ENCODE results near the gene TP53I3.
A peak's percentile ranks its signal among the peaks of the same experiment; 100 is the strongest.
"Not testable (repeated sequence)": the region's sequence is repeated elsewhere in the genome, so short reads cannot be mapped to it uniquely, and the experiment has no call there.

Gene TP53I3

GRCh38 chr2:24084386-24085199, at the start of gene TP53I3:
TP53I3 (minus strand) TSS chr2:24084834; CDS start chr2:24084326, 508 bp downstream.
- peak; percentile 73 for DNase-seq (ENCODE audit: low spot score)

GRCh38 chr2:24132543-24132942, 47.9 kb upstream of the TP53I3 start:
- DNase-seq (ENCODE audit: low spot score), result no peak

GRCh38 chr2:24125956-24126355, 41.3 kb upstream of the TP53I3 start:
- DNase-seq (ENCODE audit: low spot score), result no peak

GRCh38 chr2:24123922-24124580, 39.4 kb upstream of the TP53I3 start:
- DNase-seq (ENCODE audit: low spot score), result no peak

- DNase-seq (ENCODE audit: low spot score), result peak; percentile 83
These were observed 38.7 kb upstream of the TP53I3 start, which contains the start of the genes FAM228B and PFN4 for GRCh38 chr2:24123195-24123921. FAM228B (plus strand) TSS chr2:24123469; CDS start chr2:24124362, 893 bp downstream. PFN4 (minus strand) TSS chr2:24123334; CDS start chr2:24122535, 799 bp downstream.

- DNase-seq (ENCODE audit: low spot score), result peak; percentile 29
These were observed 37.9 kb upstream of the TP53I3 start for GRCh38 chr2:24122366-24123194.

- no peak for DNase-seq (ENCODE audit: low spot score)
These were observed 36.8 kb upstream of the TP53I3 start for GRCh38 chr2:24121469-24121868.

GRCh38 chr2:24121066-24121465, 36.4 kb upstream of the TP53I3 start:
- no peak for DNase-seq (ENCODE audit: low spot score)

- DNase-seq (ENCODE audit: low spot score), result no peak
These were observed 33.3 kb upstream of the TP53I3 start for GRCh38 chr2:24117902-24118301.

- no peak for DNase-seq (ENCODE audit: low spot score)
These were observed 30.4 kb upstream of the TP53I3 start for GRCh38 chr2:24115057-24115456.

GRCh38 chr2:24111407-24111901, 26.8 kb upstream of the TP53I3 start:
- no peak for DNase-seq (ENCODE audit: low spot score)

GRCh38 chr2:24110660-24111303, 26.1 kb upstream of the TP53I3 start:
- DNase-seq (ENCODE audit: low spot score), result no peak

GRCh38 chr2:24109431-24109830, 24.8 kb upstream of the TP53I3 start:
- DNase-seq (ENCODE audit: low spot score), result not testable (repeated sequence)

- DNase-seq (ENCODE audit: low spot score), result no peak
These were observed 22.7 kb upstream of the TP53I3 start for GRCh38 chr2:24107336-24107735.

GRCh38 chr2:24106786-24107185, 22.2 kb upstream of the TP53I3 start:
- DNase-seq (ENCODE audit: low spot score), result no peak

GRCh38 chr2:24105816-24106215, 21.2 kb upstream of the TP53I3 start:
- no peak for DNase-seq (ENCODE audit: low spot score)

- DNase-seq (ENCODE audit: low spot score), result no peak
These were observed 20.3 kb upstream of the TP53I3 start for GRCh38 chr2:24104906-24105305.

GRCh38 chr2:24104110-24104650, 19.5 kb upstream of the TP53I3 start:
- DNase-seq (ENCODE audit: low spot score), result no peak

GRCh38 chr2:24102677-24103076, 18.0 kb upstream of the TP53I3 start:
- no peak for DNase-seq (ENCODE audit: low spot score)

- no peak for DNase-seq (ENCODE audit: low spot score)
These were observed 17.4 kb upstream of the TP53I3 start for GRCh38 chr2:24101992-24102391.

GRCh38 chr2:24100732-24101131, 16.1 kb upstream of the TP53I3 start:
- not testable (repeated sequence) for DNase-seq (ENCODE audit: low spot score)

All from globus pallidus (tissue), 1 donor.